H1 (cell line): ENCODE measurements around the gene LRRC15. TPM values are rescaled to one million over a fixed set of nuclear protein-coding genes. Genes with fewer than 3 reads are reported as not detected.

Source experiments
- CTCF ChIA-PET: fragments of 300-600 bp; sonication (Branson Sonifier 250); formaldehyde crosslinking; loops from one replicate; lab custom pipeline; 2021; ENCODE audit not compliant: partially characterized antibody; lab: Charles Lee
- POLR2A ChIA-PET: fragments of 300-600 bp; sonication (Branson Sonifier 250); formaldehyde crosslinking; loops from one replicate; lab custom pipeline; 2021; ENCODE audit warnings: inconsistent platforms; ENCODE audit not compliant: partially characterized antibody; lab: Charles Lee
- DNase-seq, 2 experiments: peaks; one replicate each; pipeline versions ENCODE4 v3.0.0 to v3.0.0-alpha.2; 2010 to 2022; ENCODE audit warnings: low spot score in 2 of 2, low read depth in 1 of 2, mixed read lengths in 1 of 2
- FAIRE-seq: peaks from 2 replicates; lab custom pipeline; 2011; peaks lifted over from hg19 to GRCh38; lab: Jason Lieb, UNC
- H2AFZ ChIP-seq: 2 replicates; pipeline ENCODE4 v1.8.1; 2012; ENCODE audit warnings: low read length, inconsistent platforms
- H2AK5ac ChIP-seq: 2 replicates; pipeline ENCODE4 v1.6.1; 2013; ENCODE audit warnings: low read depth, low read length
- H2BK120ac ChIP-seq: replicated peaks from 2 replicates; pipeline ENCODE3; 2013; ENCODE audit warnings: low read depth, low read length, inconsistent platforms
- H2BK12ac ChIP-seq: 2 replicates; pipeline ENCODE4 v1.6.1; 2013; ENCODE audit warnings: low read depth, low read length
- H2BK15ac ChIP-seq: 2 replicates; pipeline ENCODE4 v1.6.1; 2013; ENCODE audit warnings: low read length
- H2BK20ac ChIP-seq: 2 replicates; pipeline ENCODE4 v1.6.1; 2013; ENCODE audit warnings: low read length
- H2BK5ac ChIP-seq: 2 replicates; pipeline ENCODE4 v1.6.1; 2013; ENCODE audit warnings: low read depth, low read length
- H3K14ac ChIP-seq: 2 replicates; pipeline ENCODE4 v1.6.1; 2013; ENCODE audit warnings: inconsistent platforms; ENCODE audit not compliant: insufficient read length
- H3K18ac ChIP-seq: 2 replicates; pipeline ENCODE4 v1.6.1; 2013; ENCODE audit warnings: low read length; ENCODE audit errors: extremely low read depth
- H3K23ac ChIP-seq: 2 replicates; pipeline ENCODE4 v1.6.1; 2013; ENCODE audit warnings: inconsistent platforms; ENCODE audit not compliant: insufficient read length
- H3K23me2 ChIP-seq: 2 replicates; pipeline ENCODE4 v1.6.1; 2013; ENCODE audit warnings: low read depth, low read length
- H3K27ac ChIP-seq: 2 replicates; pipeline ENCODE4 v1.6.1; 2011; ENCODE audit warnings: low read depth, low read length, inconsistent platforms
- H3K27me3 ChIP-seq, 4 experiments: replicated peaks in 1 of 4; 1 replicate in 1 of 4; 2 replicates in 3 of 4; pipeline versions ENCODE4 v1.6.1 to v1.8.1; 2011 to 2013; ENCODE audit warnings: low read length in 3 of 4, mild to moderate bottlenecking in 3 of 4, inconsistent platforms in 2 of 4, mixed read lengths in 2 of 4, moderate library complexity in 1 of 4; ENCODE audit not compliant: control insufficient read depth in 3 of 4, insufficient read depth in 3 of 4; ENCODE audit errors: extremely low read depth in 1 of 4
- H3K36me3 ChIP-seq, 4 experiments: 2 replicates each; pipeline versions ENCODE4 v1.6.1 to v1.8.1; 2011 to 2013; ENCODE audit warnings: mild to moderate bottlenecking in 4 of 4, low read length in 3 of 4, moderate library complexity in 2 of 4, control low read depth in 1 of 4, inconsistent platforms in 1 of 4; ENCODE audit not compliant: insufficient read depth in 4 of 4, control insufficient read depth in 2 of 4
- H3K4ac ChIP-seq: replicated peaks from 2 replicates; pipeline ENCODE3; 2013; ENCODE audit warnings: low read length, low read depth, mixed read lengths, inconsistent platforms; ENCODE audit not compliant: insufficient read length
- H3K4me1 ChIP-seq, 4 experiments: replicated peaks in 1 of 4; 1 replicate in 1 of 4; 2 replicates in 3 of 4; pipeline versions ENCODE4 v1.6.1 to v1.8.1; 2011 to 2013; ENCODE audit warnings: low read length in 3 of 4, inconsistent platforms in 2 of 4, mixed read lengths in 1 of 4; ENCODE audit not compliant: insufficient read depth in 4 of 4, control insufficient read depth in 3 of 4
- H3K4me2 ChIP-seq, 2 experiments: 2 replicates each; pipeline versions ENCODE4 v1.6.1 to v1.8.1; 2011 to 2013; ENCODE audit warnings: low read depth in 2 of 2, low read length in 2 of 2, control low read depth in 1 of 2, inconsistent platforms in 1 of 2, mild to moderate bottlenecking in 1 of 2; ENCODE audit not compliant: insufficient read depth in 1 of 2
- H3K4me3 ChIP-seq, 4 experiments: fragments of 200-600, 300-600 bp in 1 of 4; sonication (generic), shearing (Covaris generic), sonication (Bioruptor Twin) in 1 of 4; 2 replicates each; pipeline versions ENCODE4 v1.5.1 to v1.8.1; 2011 to 2016; ENCODE audit warnings: low read length in 4 of 4, low read depth in 3 of 4, control low read depth in 2 of 4, inconsistent platforms in 2 of 4, mild to moderate bottlenecking in 2 of 4, mixed read lengths in 1 of 4, moderate library complexity in 1 of 4; ENCODE audit not compliant: insufficient read depth in 2 of 4; ENCODE audit errors: extremely low read depth in 1 of 4
- H3K56ac ChIP-seq: replicated peaks from 2 replicates; pipeline ENCODE3; 2013; ENCODE audit warnings: low read depth, mild to moderate bottlenecking, mixed read lengths, low read length, inconsistent platforms; ENCODE audit not compliant: insufficient read length
- H3K79me1 ChIP-seq: 2 replicates; pipeline ENCODE4 v1.6.1; 2013; ENCODE audit warnings: low read depth, low read length, control low read depth
- H3K79me2 ChIP-seq, 2 experiments: 2 replicates each; pipeline versions ENCODE4 v1.6.1 to v1.8.1; 2012 to 2013; ENCODE audit warnings: low read length in 2 of 2, mild to moderate bottlenecking in 2 of 2, inconsistent platforms in 1 of 2; ENCODE audit not compliant: insufficient read depth in 2 of 2, control insufficient read depth in 1 of 2
- H3K9ac ChIP-seq, 4 experiments: replicated peaks in 1 of 4; 1 replicate in 1 of 4; 2 replicates in 3 of 4; pipeline versions ENCODE4 v1.6.1 to v1.8.1; 2011 to 2013; ENCODE audit warnings: low read depth in 3 of 4, low read length in 3 of 4, control low read depth in 2 of 4, mild to moderate bottlenecking in 2 of 4, moderate library complexity in 2 of 4, inconsistent platforms in 1 of 4; ENCODE audit errors: extremely low read depth in 1 of 4
- H3K9me3 ChIP-seq, 2 experiments: 2 replicates each; pipeline versions ENCODE4 v1.6.1 to v1.8.1; 2012 to 2013; ENCODE audit warnings: mild to moderate bottlenecking in 2 of 2, moderate library complexity in 2 of 2, control low read depth in 1 of 2, inconsistent platforms in 1 of 2, low read depth in 1 of 2, low read length in 1 of 2, mixed read lengths in 1 of 2; ENCODE audit not compliant: insufficient read depth in 2 of 2
- H4K20me1 ChIP-seq, 2 experiments: replicated peaks in 1 of 2; 2 replicates each; pipeline versions ENCODE3 to v1.8.1; 2011 to 2013; ENCODE audit warnings: inconsistent platforms in 2 of 2, low read length in 2 of 2, mild to moderate bottlenecking in 1 of 2; ENCODE audit not compliant: insufficient read depth in 2 of 2, control insufficient read depth in 1 of 2
- H4K5ac ChIP-seq: 2 replicates; pipeline ENCODE4 v1.6.1; 2013; ENCODE audit warnings: low read length, low read depth, mixed read lengths, inconsistent platforms; ENCODE audit not compliant: insufficient read length
- H4K8ac ChIP-seq: 2 replicates; pipeline ENCODE4 v1.8.0; 2013; ENCODE audit warnings: mild to moderate bottlenecking, moderate library complexity, low read length, inconsistent platforms; ENCODE audit not compliant: insufficient read depth; ENCODE audit errors: extremely low read depth
- H4K91ac ChIP-seq: replicated peaks from 2 replicates; pipeline ENCODE3; 2013; ENCODE audit warnings: low read length, mixed read lengths, inconsistent platforms; ENCODE audit not compliant: insufficient read length
- NRF1 ChIP-seq: IDR thresholded peaks from 2 replicates; pipeline ENCODE4 v1.6.1; 2011; ENCODE audit warnings: mild to moderate bottlenecking, low read depth, low read length, improper control_type of control experiment
- POLR2A ChIP-seq, 2 experiments: IDR thresholded peaks; 1 replicate in 1 of 2; 2 replicates in 1 of 2; pipeline ENCODE4 v1.6.1; 2011; ENCODE audit warnings: low read depth in 2 of 2, low read length in 2 of 2, mild to moderate bottlenecking in 2 of 2; ENCODE audit errors: control extremely low read depth in 1 of 2
- RAD21 ChIP-seq, 2 experiments: IDR thresholded peaks in 1 of 2; conservative IDR thresholded peaks in 1 of 2; 2 replicates each; pipeline ENCODE4 v1.6.1; 2011; ENCODE audit warnings: low read depth in 2 of 2, low read length in 2 of 2, improper control_type of control experiment in 1 of 2, inconsistent platforms in 1 of 2, mild to moderate bottlenecking in 1 of 2, moderate library complexity in 1 of 2
- SIRT6 ChIP-seq: IDR thresholded peaks from one replicate; pipeline ENCODE4 v1.7.1; 2012; ENCODE audit warnings: low read length, inconsistent platforms
- TAF1 ChIP-seq: IDR thresholded peaks from 2 replicates; pipeline ENCODE4 v1.6.1; 2011; ENCODE audit warnings: mild to moderate bottlenecking, low read depth, low read length
- TCF12 ChIP-seq: IDR thresholded peaks from 2 replicates; pipeline ENCODE4 v1.6.1; 2011; ENCODE audit warnings: low read depth, mild to moderate bottlenecking, low read length
- YY1 ChIP-seq: IDR thresholded peaks from 2 replicates; pipeline ENCODE4 v1.6.1; 2011; ENCODE audit warnings: low read depth, mild to moderate bottlenecking, low read length
- polyA plus RNA-seq, 7 experiments: library from polyadenylated mRNA; depleted of rRNA in 3 of 7; stranded (reverse) in 5 of 7; unstranded in 2 of 7; fragments of >200 nt in 5 of 7; fragments of 200-250 nt in 2 of 7; gene quantifications; 1 replicate in 5 of 7; 2 replicates in 1 of 7; 4 replicates in 1 of 7; pipeline versions ENCODE4 v1.2.1 to v1.2.3, GENCODE V29; 2011 to 2013; ENCODE audit warnings: missing spikeins in 2 of 7, mixed read lengths in 2 of 7
- total RNA-seq: library from RNA; stranded (reverse); fragmentation: NEBNext Ultra II Directional; extraction: Animal tissue kit (Norgen Biotek cat#: 25700); gene quantifications from 2 replicates; pipeline ENCODE4 v1.2.1, GENCODE V29; 2021

Gene LRRC15
- total and polyA plus RNA-seq, 2 of the 8 experiments (the other 6 are each of a cell fraction or from before 2014, with no cell fraction given), result 0.15 to 0.37 TPM

DNA sequence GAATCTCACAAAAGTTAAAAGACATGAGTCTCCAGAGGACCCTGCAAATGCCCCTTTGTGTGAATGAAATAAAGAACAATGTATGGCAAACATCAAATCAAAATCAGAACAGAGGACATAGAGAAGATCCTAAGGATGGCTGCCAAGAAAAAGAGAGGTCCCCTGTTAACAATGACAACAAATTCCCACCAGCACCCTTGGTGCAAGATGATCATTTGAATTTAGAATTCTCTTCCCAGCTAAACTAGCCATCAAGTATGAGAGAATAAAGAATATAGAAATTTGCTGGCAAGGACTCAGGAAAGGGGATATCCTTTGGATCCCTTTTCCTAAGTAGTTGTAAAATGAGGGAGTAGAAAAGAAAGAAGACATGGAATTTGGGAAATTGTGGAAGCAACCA lies 21.3 kb upstream of the LRRC15 start:
- FAIRE-seq, result no peak
- POLR2A ChIA-PET, result no interaction called here

More for the DNA sequence above, 21.3 kb upstream of the LRRC15 start:
- H4K91ac ChIP-seq, result no peak overlapping the region
- H3K4me2 ChIP-seq, result no peak overlapping the region
- no peak overlapping the region for H2AK5ac ChIP-seq
- TF ChIP-seq RAD21 (IDR thresholded peaks at IDR 0.05 in 1 of 2, conservative IDR thresholded peaks at IDR 0.05 in 1 of 2; ENCODE audit: low read depth in 2 of 2, low read length in 2 of 2) (no peak), TAF1 (no peak), TCF12 (no peak), NRF1 (no peak), YY1 (no peak), POLR2A (IDR thresholded peaks at IDR 0.05; ENCODE audit: control extremely low read depth in 1 of 2, low read depth in 2 of 2, low read length in 2 of 2) (no peak), SIRT6 (no peak)
- H3K23me2 ChIP-seq, result no peaks in the 10 kb centered on the region
- no peak for DNase-seq
- no peak overlapping the region for H3K14ac ChIP-seq
- no peak overlapping the region for H3K56ac ChIP-seq
- no peak overlapping the region for H2BK120ac ChIP-seq
- H3K79me2 ChIP-seq, result no peaks in the 10 kb centered on the region
- no peak overlapping the region for H2BK5ac ChIP-seq
- no peak overlapping the region for H2AFZ ChIP-seq
- CTCF ChIA-PET, result interaction anchor here (1.3 to 1.5 kb wide), 2 partner anchors 21 to 52 kb away, joined by 3 to 4 read pairs; partner anchors contain the start of gene LRRC15
- 0 out of 7 replicates have a peak, but pooled peaks cover 0 to under 1% (median 0%) of the 10 kb centered on the region in 4 experiments for H3K4me1 ChIP-seq
- no peak overlapping the region for H4K8ac ChIP-seq
- H2BK12ac ChIP-seq, result no peak overlapping the region
- no peaks in the 10 kb centered on the region for H3K79me1 ChIP-seq
- H3K4me3 ChIP-seq, result no peak overlapping the region
- no peak overlapping the region for H3K23ac ChIP-seq
- no peaks in the 10 kb centered on the region for H4K20me1 ChIP-seq
- no peak overlapping the region for H2BK15ac ChIP-seq
- H3K4ac ChIP-seq, result no peak overlapping the region
- H3K27me3 ChIP-seq, result peaks cover 0 to 2% (median under 1%) of the 10 kb centered on the region in 4 experiments; a peak in 3 of 7 replicates
- H4K5ac ChIP-seq, result no peak overlapping the region
- H3K27ac ChIP-seq, result no peak overlapping the region
- H2BK20ac ChIP-seq, result no peak overlapping the region
- H3K18ac ChIP-seq, result no peak overlapping the region
- H3K9ac ChIP-seq, result no peak overlapping the region
- no peaks in the 10 kb centered on the region for H3K36me3 ChIP-seq
- H3K9me3 ChIP-seq, result peaks cover 0 to 4% of the 10 kb centered on the region in 2 experiments; a peak in 1 of 4 replicates
